ENCODE measurements around the gene HS3ST4. TPM values are rescaled to one million over a fixed set of nuclear protein-coding genes. Genes with fewer than 3 reads are reported as not detected.

The HS3ST4 gene
- polyA plus RNA-seq, 4 donors, result 0.04 to 0.35 TPM; not detected in 2

DNA sequence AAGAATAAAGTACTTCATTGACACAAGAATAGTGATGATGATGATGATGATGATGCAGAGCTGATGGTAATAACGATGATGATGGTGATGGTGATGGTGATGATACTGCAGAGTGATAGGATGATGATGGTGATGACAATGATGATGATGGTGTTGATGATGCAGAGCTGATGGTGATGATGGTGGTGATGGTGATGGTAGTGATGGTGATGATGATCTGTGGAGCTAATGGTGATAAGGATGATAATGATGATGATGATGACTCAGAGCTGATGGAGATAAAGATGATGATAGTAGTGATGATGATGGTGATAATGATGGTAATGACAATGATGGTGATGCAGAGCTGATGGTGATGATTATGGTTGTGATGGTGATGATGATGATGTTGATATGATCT lies 448.1 kb downstream of the HS3ST4 start:
- Histone ChIP-seq H3K4me3 (ENCODE audit: low read depth in 1 of 3, low read length in 3 of 3) (no peak overlapping the region), H3K4me1 (ENCODE audit: control insufficient read depth in 3 of 3, insufficient read depth in 2 of 3, low read depth in 1 of 3, low read length in 2 of 3) (no peaks in the 10 kb centered on the region), H3K27ac (ENCODE audit: low read depth in 1 of 3, low read length in 2 of 3) (no peak overlapping the region), H3K27me3 (ENCODE audit: control insufficient read depth in 3 of 3, insufficient read depth in 3 of 3, low read length in 3 of 3) (no peaks in the 10 kb centered on the region), H3K36me3 (ENCODE audit: control insufficient read depth in 3 of 3, insufficient read depth in 2 of 3, low read depth in 1 of 3, low read length in 3 of 3) (no peaks in the 10 kb centered on the region), H3K9me3 (ENCODE audit: control insufficient read depth in 2 of 2, insufficient read depth in 1 of 2, low read depth in 1 of 2, low read length in 1 of 2) (no peaks in the 10 kb centered on the region)
- no peak for FAIRE-seq
- no peak for DNase-seq
- WGBS, 3 donors, result 72 to 86% (median 83%) methylated on average over 1 of the region's 1 CpG

GRCh38 chr16:26149364-26150190 lies 457.8 kb downstream of the HS3ST4 start:
- no peaks in the 10 kb centered on the region for H3K36me3 ChIP-seq (ENCODE audit: control insufficient read depth in 3 of 3, insufficient read depth in 2 of 3, low read depth in 1 of 3, low read length in 3 of 3)
- no peaks in the 10 kb centered on the region for H3K27me3 ChIP-seq (ENCODE audit: control insufficient read depth in 3 of 3, insufficient read depth in 3 of 3, low read length in 3 of 3)
- H3K4me3 ChIP-seq (ENCODE audit: low read depth in 1 of 3, low read length in 3 of 3), result no peak overlapping the region
- H3K4me1 ChIP-seq (ENCODE audit: control insufficient read depth in 3 of 3, insufficient read depth in 2 of 3, low read depth in 1 of 3, low read length in 2 of 3), result no peaks in the 10 kb centered on the region
- DNase-seq (no peak), FAIRE-seq (no peak)
- H3K9me3 ChIP-seq (ENCODE audit: control insufficient read depth in 2 of 2, insufficient read depth in 1 of 2, low read depth in 1 of 2, low read length in 1 of 2), result no peaks in the 10 kb centered on the region
- no peak overlapping the region for H3K27ac ChIP-seq (ENCODE audit: low read depth in 1 of 3, low read length in 2 of 3)
- WGBS, 3 donors, result 73 to 77% (median 74%) methylated on average over 5 of the region's 5 CpGs

DNA sequence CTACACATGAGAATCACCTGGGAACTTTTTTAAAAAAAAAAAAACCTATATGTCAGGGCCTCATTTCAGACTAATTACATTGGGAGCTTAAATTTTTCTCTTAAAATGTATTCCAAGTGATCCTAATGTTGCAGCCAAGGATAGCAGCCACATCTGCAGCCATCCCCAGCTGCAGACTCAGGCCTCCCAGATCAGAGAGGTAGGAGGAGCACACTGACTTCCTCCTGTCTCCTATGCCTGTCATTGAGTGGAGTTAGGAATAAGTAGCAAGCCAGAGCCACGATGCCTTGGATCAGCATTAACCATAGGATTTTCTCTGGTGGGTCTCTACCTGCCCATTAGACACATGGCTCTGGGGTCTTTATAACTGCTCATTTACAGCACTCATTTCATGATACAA lies 463.5 kb downstream of the HS3ST4 start:
- FAIRE-seq (no peak), DNase-seq (no peak)
- no peaks in the 10 kb centered on the region for H3K36me3 ChIP-seq (ENCODE audit: control insufficient read depth in 3 of 3, insufficient read depth in 2 of 3, low read depth in 1 of 3, low read length in 3 of 3)
- H3K9me3 ChIP-seq (ENCODE audit: control insufficient read depth in 2 of 2, insufficient read depth in 1 of 2, low read depth in 1 of 2, low read length in 1 of 2), result no peaks in the 10 kb centered on the region
- H3K27ac ChIP-seq (ENCODE audit: low read depth in 1 of 3, low read length in 2 of 3), result no peak overlapping the region
- WGBS, 3 donors, result 18 to 35% (median 31%) methylated on average over 1 of the region's 1 CpG
- H3K4me3 ChIP-seq (ENCODE audit: low read depth in 1 of 3, low read length in 3 of 3), result no peak overlapping the region
- H3K27me3 ChIP-seq (ENCODE audit: control insufficient read depth in 3 of 3, insufficient read depth in 3 of 3, low read length in 3 of 3), result no peaks in the 10 kb centered on the region
- no peaks in the 10 kb centered on the region for H3K4me1 ChIP-seq (ENCODE audit: control insufficient read depth in 3 of 3, insufficient read depth in 2 of 3, low read depth in 1 of 3, low read length in 2 of 3)

DNA sequence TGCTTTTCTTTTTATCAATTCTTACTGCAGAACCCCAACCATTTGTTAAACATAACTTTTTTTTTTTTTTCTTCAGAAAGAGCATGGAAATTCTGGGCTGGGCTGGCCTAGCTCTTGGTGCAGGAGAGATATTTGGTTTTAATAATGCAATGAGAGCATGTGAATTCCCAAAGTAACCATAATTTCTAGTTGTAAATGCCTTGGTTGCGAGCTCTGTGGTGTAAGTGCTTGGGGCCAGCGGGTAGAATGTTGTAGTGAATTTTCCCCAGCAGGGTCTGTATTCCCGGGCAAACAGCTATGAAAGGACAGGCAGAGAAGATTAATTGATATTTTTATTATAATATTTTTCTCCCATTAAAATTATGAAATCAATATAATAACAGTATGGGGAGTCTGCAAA lies 465.6 kb downstream of the HS3ST4 start:
- H3K4me1 ChIP-seq (ENCODE audit: control insufficient read depth in 3 of 3, insufficient read depth in 2 of 3, low read depth in 1 of 3, low read length in 2 of 3), result no peaks in the 10 kb centered on the region
- 84 to 90% (median 87%) methylated on average over 3 of the region's 3 CpGs for WGBS, 3 donors
- H3K36me3 ChIP-seq (ENCODE audit: control insufficient read depth in 3 of 3, insufficient read depth in 2 of 3, low read depth in 1 of 3, low read length in 3 of 3), result no peaks in the 10 kb centered on the region
- H3K4me3 ChIP-seq (ENCODE audit: low read depth in 1 of 3, low read length in 3 of 3), result no peak overlapping the region
- FAIRE-seq (no peak), DNase-seq (no peak)
- no peaks in the 10 kb centered on the region for H3K27me3 ChIP-seq (ENCODE audit: control insufficient read depth in 3 of 3, insufficient read depth in 3 of 3, low read length in 3 of 3)
- no peak overlapping the region for H3K27ac ChIP-seq (ENCODE audit: low read depth in 1 of 3, low read length in 2 of 3)
- peaks cover 0 to 3% of the 10 kb centered on the region in 2 donors for H3K9me3 ChIP-seq (ENCODE audit: control insufficient read depth in 2 of 2, insufficient read depth in 1 of 2, low read depth in 1 of 2, low read length in 1 of 2)

DNA sequence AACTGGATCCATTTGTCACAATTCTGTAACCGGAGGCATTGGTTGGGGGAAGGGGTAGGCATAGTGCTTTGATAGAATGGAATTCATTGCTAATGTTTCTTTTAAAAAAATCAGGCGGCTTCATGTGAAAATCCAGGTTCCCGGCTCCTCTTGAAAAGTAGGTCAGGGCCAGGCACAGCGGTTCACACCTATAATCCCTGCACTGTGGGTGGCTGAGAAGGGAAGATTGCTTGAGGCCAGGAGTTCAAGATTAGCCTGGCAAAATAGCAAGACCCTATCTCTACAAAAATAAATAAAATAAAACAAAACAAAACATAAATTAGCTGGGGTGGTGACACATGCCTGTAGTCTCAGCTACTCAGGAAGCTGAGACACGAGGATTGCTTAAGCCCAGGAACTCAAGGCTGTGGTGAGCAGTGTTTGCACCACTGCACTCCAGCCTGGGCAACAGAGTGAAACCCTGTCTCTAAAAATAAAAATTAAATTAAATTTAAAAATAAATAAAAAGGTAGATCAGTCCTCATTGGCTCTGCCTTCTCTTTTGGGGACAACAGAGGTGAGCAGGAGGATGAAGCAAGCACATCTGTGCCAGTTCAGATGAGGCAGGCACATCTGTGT lies 466.5 kb downstream of the HS3ST4 start:
- FAIRE-seq (no peak), DNase-seq (no peak)
- H3K4me3 ChIP-seq (ENCODE audit: low read depth in 1 of 3, low read length in 3 of 3), result no peak overlapping the region
- H3K9me3 ChIP-seq (ENCODE audit: control insufficient read depth in 2 of 2, insufficient read depth in 1 of 2, low read depth in 1 of 2, low read length in 1 of 2), result peaks cover 0 to 3% of the 10 kb centered on the region in 2 donors
- H3K27me3 ChIP-seq (ENCODE audit: control insufficient read depth in 3 of 3, insufficient read depth in 3 of 3, low read length in 3 of 3), result no peaks in the 10 kb centered on the region
- H3K4me1 ChIP-seq (ENCODE audit: control insufficient read depth in 3 of 3, insufficient read depth in 2 of 3, low read depth in 1 of 3, low read length in 2 of 3), result no peaks in the 10 kb centered on the region
- H3K27ac ChIP-seq (ENCODE audit: low read depth in 1 of 3, low read length in 2 of 3), result no peak overlapping the region
- H3K36me3 ChIP-seq (ENCODE audit: control insufficient read depth in 3 of 3, insufficient read depth in 2 of 3, low read depth in 1 of 3, low read length in 3 of 3), result no peaks in the 10 kb centered on the region
- 58 to 80% (median 76%) methylated on average over 5 of the region's 5 CpGs for WGBS, 3 donors

GRCh38 chr16:26161461-26162180 lies 469.9 kb downstream of the HS3ST4 start:
- no peak for DNase-seq
- Histone ChIP-seq H3K27ac (ENCODE audit: low read depth in 1 of 3, low read length in 2 of 3) (no peak overlapping the region), H3K4me3 (ENCODE audit: low read depth in 1 of 3, low read length in 3 of 3) (no peak overlapping the region), H3K9me3 (ENCODE audit: control insufficient read depth in 2 of 2, insufficient read depth in 1 of 2, low read depth in 1 of 2, low read length in 1 of 2) (peaks cover 0 to 3% of the 10 kb centered on the region in 2 donors), H3K4me1 (ENCODE audit: control insufficient read depth in 3 of 3, insufficient read depth in 2 of 3, low read depth in 1 of 3, low read length in 2 of 3) (no peaks in the 10 kb centered on the region), H3K27me3 (ENCODE audit: control insufficient read depth in 3 of 3, insufficient read depth in 3 of 3, low read length in 3 of 3) (no peaks in the 10 kb centered on the region), H3K36me3 (ENCODE audit: control insufficient read depth in 3 of 3, insufficient read depth in 2 of 3, low read depth in 1 of 3, low read length in 3 of 3) (no peaks in the 10 kb centered on the region)
- WGBS, 3 donors, result 72 to 81% (median 72%) methylated on average over 7 of the region's 7 CpGs
- no peak for FAIRE-seq

DNA sequence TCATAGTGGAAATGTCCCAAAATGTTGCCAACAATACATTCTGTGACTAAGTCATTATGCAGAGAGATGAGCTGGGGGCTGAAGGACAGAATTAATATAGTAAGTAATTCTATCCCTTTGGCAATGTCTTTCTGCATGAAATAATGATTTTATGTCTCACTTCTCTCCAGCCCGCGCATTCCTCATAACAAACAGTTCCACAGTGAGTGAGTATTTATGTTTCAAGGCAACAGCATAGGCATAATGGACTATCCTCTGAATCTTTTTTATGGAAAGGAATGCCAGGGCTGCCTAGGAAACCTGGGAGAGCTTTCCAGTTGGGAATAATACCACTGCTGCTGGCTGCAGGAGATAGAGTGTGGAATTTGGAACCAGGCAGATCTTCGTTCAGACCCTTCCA lies 477.7 kb downstream of the HS3ST4 start:
- Histone ChIP-seq H3K4me1 (ENCODE audit: control insufficient read depth in 3 of 3, insufficient read depth in 2 of 3, low read depth in 1 of 3, low read length in 2 of 3) (no peaks in the 10 kb centered on the region), H3K9me3 (ENCODE audit: control insufficient read depth in 2 of 2, insufficient read depth in 1 of 2, low read depth in 1 of 2, low read length in 1 of 2) (no peaks in the 10 kb centered on the region), H3K4me3 (ENCODE audit: low read depth in 1 of 3, low read length in 3 of 3) (no peak overlapping the region), H3K36me3 (ENCODE audit: control insufficient read depth in 3 of 3, insufficient read depth in 2 of 3, low read depth in 1 of 3, low read length in 3 of 3) (no peaks in the 10 kb centered on the region), H3K27ac (ENCODE audit: low read depth in 1 of 3, low read length in 2 of 3) (no peak overlapping the region), H3K27me3 (ENCODE audit: control insufficient read depth in 3 of 3, insufficient read depth in 3 of 3, low read length in 3 of 3) (no peaks in the 10 kb centered on the region)
- no peak for FAIRE-seq
- no peak for DNase-seq
- WGBS, 3 donors, result 73 to 79% (median 74%) methylated on average over 3 of the region's 3 CpGs

GRCh38 chr16:26175944-26176343 lies 484.2 kb downstream of the HS3ST4 start:
- Histone ChIP-seq H3K27ac (ENCODE audit: low read depth in 1 of 3, low read length in 2 of 3) (no peak overlapping the region), H3K27me3 (ENCODE audit: control insufficient read depth in 3 of 3, insufficient read depth in 3 of 3, low read length in 3 of 3) (no peaks in the 10 kb centered on the region), H3K9me3 (ENCODE audit: control insufficient read depth in 2 of 2, insufficient read depth in 1 of 2, low read depth in 1 of 2, low read length in 1 of 2) (no peaks in the 10 kb centered on the region), H3K36me3 (ENCODE audit: control insufficient read depth in 3 of 3, insufficient read depth in 2 of 3, low read depth in 1 of 3, low read length in 3 of 3) (no peaks in the 10 kb centered on the region), H3K4me3 (ENCODE audit: low read depth in 1 of 3, low read length in 3 of 3) (no peak overlapping the region), H3K4me1 (ENCODE audit: control insufficient read depth in 3 of 3, insufficient read depth in 2 of 3, low read depth in 1 of 3, low read length in 2 of 3) (peaks cover 0 to 4% (median 0%) of the 10 kb centered on the region in 3 donors)
- FAIRE-seq, result no peak
- DNase-seq, result peak in 1 of 2 donors; percentile 16
- 18 to 63% (median 49%) methylated on average over 4 of the region's 4 CpGs for WGBS, 3 donors

Data from small intestine (tissue), 7 donors.